SK-N-MC (cell line): ENCODE results near the gene PDXK.
A peak's percentile ranks its signal among the peaks of the same experiment; 100 is the strongest.

Source experiments
- DNase-seq: peaks from one replicate; pipeline ENCODE4 v3.0.0-alpha.2; 2011; ENCODE audit warnings: low read depth, low spot score
- H3K27ac ChIP-seq: fragments of 200-600 bp; sonication (generic); 2 replicates; pipeline ENCODE4 v1.5.1; 2016; ENCODE audit warnings: mixed run types
- H3K36me3 ChIP-seq: fragments of 200-600 bp; sonication (generic); 2 replicates; pipeline ENCODE4 v1.6.1; 2017; ENCODE audit warnings: antibody characterized with exemption, low read length, mixed read lengths; ENCODE audit not compliant: insufficient read depth
- H3K4me3 ChIP-seq: fragments of 200-600 bp; sonication (generic); 2 replicates; pipeline ENCODE4 v1.5.1; 2016
- H3K9ac ChIP-seq: fragments of 200-600 bp; sonication (generic); 2 replicates; pipeline ENCODE4 v1.8.0; 2017; ENCODE audit warnings: mixed run types, mixed read lengths; ENCODE audit not compliant: insufficient read length
- H3K9me3 ChIP-seq: fragments of 200-600 bp; sonication (generic); 2 replicates; pipeline ENCODE4 v1.6.1; 2017; ENCODE audit warnings: low read depth, mild to moderate bottlenecking, antibody characterized with exemption, low read length, moderate library complexity, mixed read lengths
- EZH2 ChIP-seq: fragments of 200-600 bp; sonication (generic); IDR thresholded peaks from one replicate; pipeline ENCODE4 v1.6.1; 2017; ENCODE audit warnings: antibody characterized with exemption
- FOXP2 ChIP-seq: optimal IDR thresholded peaks from 2 replicates; pipeline ENCODE3; 2011; ENCODE audit warnings: mild to moderate bottlenecking, moderate library complexity; ENCODE audit not compliant: insufficient read depth; ENCODE audit errors: extremely low read length, control extremely low read depth
- POLR2AphosphoS5 ChIP-seq: IDR thresholded peaks from 2 replicates; pipeline ENCODE4 v1.6.1; 2012; ENCODE audit warnings: mild to moderate bottlenecking, low read depth, low read length, borderline replicate concordance

The PDXK gene

GRCh38 chr21:43805275-43805800 lies 86.4 kb downstream of the PDXK start:
- H3K9me3 ChIP-seq = no peaks in the 10 kb centered on the region
- H3K9ac ChIP-seq = no peak overlapping the region
- H3K36me3 ChIP-seq = peaks cover 33% of the 10 kb centered on the region; the same call in 1 of the 2 replicates
- TF ChIP-seq POLR2AphosphoS5 = no peak
- no peak for TF ChIP-seq FOXP2
- TF ChIP-seq EZH2 = no peak
- H3K27ac ChIP-seq = peak overlapping the region; percentile 48
- DNase-seq = no peak
- H3K4me3 ChIP-seq = no peak overlapping the region

DNA sequence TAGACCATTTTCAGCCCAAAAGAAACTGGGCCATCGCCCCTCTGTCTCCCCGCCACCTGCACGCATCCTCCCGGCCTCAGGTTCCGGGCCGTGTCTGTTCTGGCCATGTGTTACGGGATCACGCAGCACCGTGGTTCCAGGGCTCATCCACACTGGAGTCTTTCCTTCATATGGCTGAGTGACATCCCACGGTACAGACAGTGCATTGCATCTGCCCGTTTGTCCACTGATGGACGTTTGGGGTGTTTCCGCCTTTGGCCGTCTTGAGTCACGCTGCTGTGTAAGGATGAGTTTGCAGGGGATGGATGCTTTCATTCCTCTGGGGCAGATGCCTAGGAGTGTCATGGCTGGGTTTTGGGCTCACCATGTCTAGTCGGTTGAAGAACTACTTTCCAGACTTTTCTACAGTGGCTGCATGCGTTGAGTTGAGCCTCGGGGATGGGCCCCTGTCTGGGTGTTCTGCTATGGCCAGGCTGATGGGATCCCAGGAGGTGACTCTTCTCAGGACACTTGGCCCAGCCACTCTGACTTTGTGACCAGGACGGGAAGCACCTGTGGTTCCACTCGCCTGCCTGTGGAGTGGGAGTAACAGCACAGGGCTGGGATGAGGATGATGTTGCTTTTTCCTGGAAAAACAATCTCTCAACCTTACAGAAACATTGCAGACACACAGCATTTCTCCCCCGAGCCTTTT lies 87.2 kb downstream of the PDXK start:
- peaks cover 25% of the 10 kb centered on the region; the same call in 1 of the 2 replicates for H3K36me3 ChIP-seq
- TF ChIP-seq POLR2AphosphoS5 = no peak
- no peak for TF ChIP-seq FOXP2
- no peak for TF ChIP-seq EZH2
- peak overlapping the region; percentile 64 for H3K27ac ChIP-seq
- DNase-seq = no peak
- no peak overlapping the region for H3K4me3 ChIP-seq
- H3K9ac ChIP-seq = no peak overlapping the region
- no peaks in the 10 kb centered on the region for H3K9me3 ChIP-seq

- H3K9ac ChIP-seq = no peak overlapping the region
- no peaks in the 10 kb centered on the region for H3K9me3 ChIP-seq
- H3K4me3 ChIP-seq = no peak overlapping the region
- TF ChIP-seq EZH2 = no peak
- no peak for TF ChIP-seq POLR2AphosphoS5
- no peak for TF ChIP-seq FOXP2
- H3K36me3 ChIP-seq = peaks cover 4% of the 10 kb centered on the region; the same call in 1 of the 2 replicates
- no peak overlapping the region for H3K27ac ChIP-seq
- DNase-seq = no peak
Measured at GRCh38 chr21:43808367-43808766, 89.4 kb downstream of the PDXK start.

DNA sequence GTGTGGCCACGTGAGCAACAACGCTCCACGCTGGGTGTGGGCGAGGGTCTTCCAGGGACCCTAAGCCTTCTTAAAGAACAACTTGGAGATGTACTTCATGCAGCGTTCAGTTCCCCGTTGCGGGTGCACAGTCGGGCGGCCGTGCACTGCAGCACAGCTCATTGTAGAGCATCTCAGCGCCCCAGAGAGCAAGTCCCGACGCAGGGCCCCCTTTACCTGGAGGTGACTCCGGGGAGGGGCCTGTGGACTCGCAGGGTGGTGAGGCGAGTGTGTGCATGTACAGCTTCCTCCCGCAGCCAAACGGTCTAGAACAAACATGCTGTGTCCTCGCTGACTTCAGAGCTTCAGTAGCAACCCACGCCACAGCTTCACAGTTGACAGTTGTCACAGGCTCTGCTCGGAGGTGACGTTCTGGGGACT lies 89.9 kb downstream of the PDXK start:
- no peak for DNase-seq
- Histone ChIP-seq H3K9me3 (no peaks in the 10 kb centered on the region), H3K4me3 (no peak overlapping the region), H3K9ac (no peak overlapping the region), H3K36me3 (peaks cover 2% of the 10 kb centered on the region; the same call in 1 of the 2 replicates), H3K27ac (no peak overlapping the region)
- TF ChIP-seq POLR2AphosphoS5 (no peak), EZH2 (no peak), FOXP2 (no peak)

DNA sequence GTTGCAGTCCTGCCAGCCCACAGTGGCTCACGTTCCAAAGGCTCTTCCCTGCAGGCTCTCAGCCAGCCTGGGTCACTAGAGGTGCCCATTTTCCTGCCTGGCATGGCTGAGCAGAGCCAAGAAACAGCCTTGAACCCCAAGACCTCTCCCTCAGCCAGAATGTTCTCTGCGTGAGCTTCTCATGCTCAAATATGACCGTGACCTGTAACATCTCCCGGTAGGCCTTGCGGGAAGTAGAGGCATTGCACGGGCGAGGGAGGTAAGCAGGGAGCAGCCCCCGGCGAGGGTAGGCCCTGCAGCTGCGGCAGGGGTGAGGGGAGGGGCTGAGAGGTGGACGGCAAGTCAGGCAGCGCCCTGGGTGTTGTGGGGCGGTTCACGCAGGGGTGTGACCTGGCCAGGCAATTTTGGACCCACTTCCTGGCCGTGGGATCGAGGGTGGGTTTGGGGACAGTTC lies 90.4 kb downstream of the PDXK start:
- no peak for DNase-seq
- H3K4me3 ChIP-seq = no peak overlapping the region
- TF ChIP-seq FOXP2 (no peak), POLR2AphosphoS5 (no peak), EZH2 (no peak)
- H3K27ac ChIP-seq = no peak overlapping the region
- no peak overlapping the region for H3K9ac ChIP-seq
- H3K9me3 ChIP-seq = no peaks in the 10 kb centered on the region
- H3K36me3 ChIP-seq = no peaks in the 10 kb centered on the region

- H3K4me3 ChIP-seq = no peak overlapping the region
- H3K9ac ChIP-seq = no peak overlapping the region
- DNase-seq = no peak
- TF ChIP-seq FOXP2 = no peak
- TF ChIP-seq EZH2 = no peak
- no peak for TF ChIP-seq POLR2AphosphoS5
- no peaks in the 10 kb centered on the region for H3K9me3 ChIP-seq
- H3K36me3 ChIP-seq = no peaks in the 10 kb centered on the region
- H3K27ac ChIP-seq = no peak overlapping the region
Measured at GRCh38 chr21:43809853-43810504, 91.0 kb downstream of the PDXK start.

DNA sequence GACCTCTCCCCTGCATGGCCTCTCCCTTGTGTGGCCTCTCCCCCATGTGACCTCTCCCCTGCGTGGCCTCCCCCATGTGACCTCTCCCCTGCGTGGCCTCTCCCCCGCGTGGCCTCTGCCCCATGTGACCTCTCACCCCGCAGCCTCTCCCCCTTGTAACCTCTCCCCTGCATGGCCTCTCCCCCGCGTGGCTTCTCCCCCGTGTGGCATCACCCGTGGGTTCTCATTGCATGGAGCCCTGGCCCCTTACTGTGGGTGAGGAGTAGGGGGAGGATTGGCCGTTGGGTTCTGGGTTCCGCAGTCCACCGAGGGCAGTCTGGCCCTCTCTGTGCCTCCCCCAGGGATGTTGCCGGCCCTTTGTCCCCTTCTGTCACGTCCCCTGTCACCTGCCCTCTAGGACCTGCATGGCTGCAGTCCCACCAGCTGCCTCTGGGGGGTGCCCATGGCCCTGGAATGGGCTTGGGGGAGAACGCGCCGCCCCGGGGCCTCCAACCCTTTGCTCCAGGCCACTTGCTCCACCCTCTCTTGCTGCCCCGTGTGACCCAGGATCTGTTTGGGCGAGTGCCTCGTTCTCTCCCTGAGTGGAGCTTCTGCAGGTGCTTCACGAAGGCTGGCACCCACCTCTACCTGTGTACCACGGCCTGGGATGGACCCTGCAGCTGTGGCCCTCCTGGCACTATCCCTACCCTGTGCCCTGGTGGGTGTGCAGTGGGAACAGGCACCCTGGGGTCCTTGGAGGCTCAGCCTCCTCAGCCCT lies 91.8 kb downstream of the PDXK start:
- 0 out of 2 replicates have a peak overlapping the region, but pooled peaks have one; percentile 25 for H3K4me3 ChIP-seq
- H3K36me3 ChIP-seq = no peaks in the 10 kb centered on the region
- no peak overlapping the region for H3K27ac ChIP-seq
- H3K9ac ChIP-seq = no peak overlapping the region
- no peak for DNase-seq
- no peaks in the 10 kb centered on the region for H3K9me3 ChIP-seq
- TF ChIP-seq EZH2 = no peak
- no peak for TF ChIP-seq POLR2AphosphoS5
- peak; percentile 36 for TF ChIP-seq FOXP2

DNA sequence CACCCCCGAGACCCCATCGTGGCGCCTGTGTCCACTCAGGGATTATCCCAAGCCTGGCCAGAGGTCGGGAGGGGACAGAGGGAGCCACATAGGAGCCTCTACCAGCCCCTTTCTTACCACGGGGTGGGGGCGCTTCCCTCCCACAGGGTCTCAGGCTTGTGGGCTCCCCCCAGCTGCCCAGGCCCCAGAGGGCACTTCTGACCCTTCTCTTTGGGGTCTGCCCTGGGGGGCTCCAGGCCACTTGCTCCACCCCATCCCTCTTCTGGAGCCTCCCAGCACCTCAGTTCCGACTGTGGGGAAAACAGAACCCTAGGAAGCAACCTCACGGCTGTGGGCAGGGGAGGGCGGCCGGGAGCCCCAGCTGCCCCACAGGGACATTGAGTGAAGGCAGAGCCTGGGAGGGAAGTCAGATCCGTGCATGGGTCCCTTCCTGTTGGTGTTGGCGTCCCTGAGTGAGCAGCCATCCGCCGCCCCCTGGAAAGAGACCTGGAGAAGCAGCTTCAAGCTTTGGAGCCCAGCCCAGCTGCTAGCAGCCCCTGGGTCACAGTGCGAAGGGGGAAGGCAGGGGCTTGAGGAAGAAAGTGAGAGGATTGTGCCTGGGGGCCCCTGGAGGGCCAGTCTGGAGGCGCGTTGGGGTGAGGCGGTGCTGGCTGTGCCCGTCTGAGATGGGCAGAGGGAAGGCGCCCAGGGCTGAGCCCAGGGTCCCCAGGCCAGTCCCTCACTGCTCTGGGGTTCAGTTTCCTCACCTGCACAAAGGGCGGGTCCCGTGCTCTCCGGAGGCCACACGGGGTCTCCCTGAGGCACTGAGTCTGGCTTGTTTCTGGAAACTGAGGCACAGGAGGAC lies 92.6 kb downstream of the PDXK start:
- no peak for DNase-seq
- Histone ChIP-seq H3K9ac (no peak overlapping the region), H3K27ac (no peak overlapping the region), H3K36me3 (no peaks in the 10 kb centered on the region), H3K4me3 (no peak overlapping the region), H3K9me3 (no peaks in the 10 kb centered on the region)
- no peak for TF ChIP-seq EZH2
- no peak for TF ChIP-seq POLR2AphosphoS5
- no peak for TF ChIP-seq FOXP2
